ENCODE measurements around the gene STAT5A. TPM values are rescaled to one million over a fixed set of nuclear protein-coding genes. Genes with fewer than 3 reads are reported as not detected.
"Not testable (repeated sequence)": the region's sequence is repeated elsewhere in the genome, so short reads cannot be mapped to it uniquely, and the experiment has no call there.

Gene STAT5A
- total and polyA plus RNA-seq, 3 donors from 2014 or later: 13.7 to 37.0 (median 27.8) TPM

DNA sequence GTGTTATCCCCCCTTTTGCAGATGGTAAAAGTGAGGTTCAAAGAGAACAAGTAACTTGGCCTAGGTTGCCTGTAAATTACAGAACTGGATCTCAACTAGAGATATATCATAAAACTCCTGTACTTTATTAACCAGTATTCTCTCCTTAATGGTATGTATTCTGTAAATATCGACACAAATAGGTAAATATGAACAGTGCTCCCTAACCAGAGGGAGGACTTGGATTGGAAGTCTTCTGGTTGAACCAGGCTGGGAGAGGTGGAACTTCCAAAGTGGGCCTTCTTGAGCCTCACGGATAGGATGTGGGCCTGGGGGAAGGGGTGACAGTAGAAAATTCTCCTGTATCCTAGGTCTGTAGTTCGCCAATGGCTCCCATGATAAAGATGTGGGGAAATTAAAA, 7.7 kb downstream of the STAT5A start:
- no peak overlapping the region for H3K4me3 ChIP-seq
- 93 to 95% methylated on average over 3 of the region's 3 CpGs for WGBS, 2 donors
- H3K4me1 ChIP-seq: peaks cover 11% of the 10 kb centered on the region
- DNase-seq: no peak
- no peaks in the 10 kb centered on the region for H3K9me3 ChIP-seq
- no peaks in the 10 kb centered on the region for H3K36me3 ChIP-seq (ENCODE audit: low read depth, missing control alignments)
- no peak overlapping the region for H3K27ac ChIP-seq
- TF ChIP-seq, protein P1, sequence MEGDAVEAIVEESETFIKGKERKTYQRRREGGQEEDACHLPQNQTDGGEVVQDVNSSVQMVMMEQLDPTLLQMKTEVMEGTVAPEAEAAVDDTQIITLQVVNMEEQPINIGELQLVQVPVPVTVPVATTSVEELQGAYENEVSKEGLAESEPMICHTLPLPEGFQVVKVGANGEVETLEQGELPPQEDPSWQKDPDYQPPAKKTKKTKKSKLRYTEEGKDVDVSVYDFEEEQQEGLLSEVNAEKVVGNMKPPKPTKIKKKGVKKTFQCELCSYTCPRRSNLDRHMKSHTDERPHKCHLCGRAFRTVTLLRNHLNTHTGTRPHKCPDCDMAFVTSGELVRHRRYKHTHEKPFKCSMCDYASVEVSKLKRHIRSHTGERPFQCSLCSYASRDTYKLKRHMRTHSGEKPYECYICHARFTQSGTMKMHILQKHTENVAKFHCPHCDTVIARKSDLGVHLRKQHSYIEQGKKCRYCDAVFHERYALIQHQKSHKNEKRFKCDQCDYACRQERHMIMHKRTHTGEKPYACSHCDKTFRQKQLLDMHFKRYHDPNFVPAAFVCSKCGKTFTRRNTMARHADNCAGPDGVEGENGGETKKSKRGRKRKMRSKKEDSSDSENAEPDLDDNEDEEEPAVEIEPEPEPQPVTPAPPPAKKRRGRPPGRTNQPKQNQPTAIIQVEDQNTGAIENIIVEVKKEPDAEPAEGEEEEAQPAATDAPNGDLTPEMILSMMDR (IDR thresholded peaks at IDR 0.05): no peak
- no peak for TF ChIP-seq POLR2A (IDR thresholded peaks at IDR 0.05)
- intact Hi-C loops (cut with DNase I; ENCODE audit: low total_unique reads): no loop called here
- no peaks in the 10 kb centered on the region for H3K27me3 ChIP-seq

DNA sequence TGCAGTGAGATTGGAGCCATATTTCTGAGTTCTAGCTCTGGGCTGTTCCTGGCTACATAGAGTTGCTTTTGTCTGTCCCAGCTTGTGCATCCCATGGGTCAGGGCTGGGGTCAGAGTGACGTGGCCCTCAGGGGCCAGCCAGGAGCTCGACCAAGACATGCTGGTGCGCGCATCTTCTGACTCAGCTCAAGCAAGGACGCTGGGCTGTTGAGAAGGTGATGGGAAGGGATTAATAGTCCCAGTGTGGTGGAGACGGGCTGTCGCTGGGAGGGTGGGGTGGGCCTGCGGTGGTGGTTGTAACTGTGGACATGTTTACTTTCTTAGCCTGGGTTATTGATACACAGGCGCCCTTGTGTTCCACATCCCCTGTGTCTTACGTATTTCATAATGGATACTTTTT, 9.5 kb downstream of the STAT5A start:
- DNase-seq; H3K36me3 ChIP-seq (ENCODE audit: low read depth, missing control alignments); H3K27ac ChIP-seq; H3K4me3 ChIP-seq; intact Hi-C loops (cut with DNase I; ENCODE audit: low total_unique reads); H3K9me3 ChIP-seq; H3K4me1 ChIP-seq; H3K27me3 ChIP-seq: not testable (repeated sequence)
- WGBS, 2 donors: 88% methylated on average over 5 to 10 of the region's 10 CpGs

DNA sequence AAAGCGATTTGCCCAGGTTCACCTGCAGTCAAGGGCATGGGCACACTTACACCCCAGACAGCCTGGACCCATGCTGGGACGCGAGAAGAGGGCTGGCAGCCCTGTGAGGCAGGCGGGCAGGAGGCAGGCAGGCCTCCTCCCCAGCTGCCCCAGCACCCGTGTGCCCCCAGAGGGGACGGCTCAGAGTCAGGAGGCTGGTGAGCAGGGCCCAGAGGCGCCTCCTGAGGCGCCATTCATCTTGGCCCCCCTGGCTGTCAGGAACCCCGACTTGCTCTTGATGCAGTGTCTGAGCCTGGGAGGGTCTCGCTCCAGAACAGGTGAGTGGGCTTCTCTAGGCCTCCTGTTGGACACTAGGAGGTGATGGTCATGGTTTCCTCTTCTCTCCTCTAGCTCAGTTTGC, 11.1 kb downstream of the STAT5A start:
- H3K9me3 ChIP-seq; H3K27ac ChIP-seq; DNase-seq; H3K36me3 ChIP-seq (ENCODE audit: low read depth, missing control alignments); intact Hi-C loops (cut with DNase I; ENCODE audit: low total_unique reads); H3K27me3 ChIP-seq; H3K4me3 ChIP-seq; H3K4me1 ChIP-seq: not testable (repeated sequence)
- WGBS, 2 donors: 95% methylated on average over 10 of the region's 10 CpGs; no CpG with 5 or more reads in 1 of the 2 donors

DNA sequence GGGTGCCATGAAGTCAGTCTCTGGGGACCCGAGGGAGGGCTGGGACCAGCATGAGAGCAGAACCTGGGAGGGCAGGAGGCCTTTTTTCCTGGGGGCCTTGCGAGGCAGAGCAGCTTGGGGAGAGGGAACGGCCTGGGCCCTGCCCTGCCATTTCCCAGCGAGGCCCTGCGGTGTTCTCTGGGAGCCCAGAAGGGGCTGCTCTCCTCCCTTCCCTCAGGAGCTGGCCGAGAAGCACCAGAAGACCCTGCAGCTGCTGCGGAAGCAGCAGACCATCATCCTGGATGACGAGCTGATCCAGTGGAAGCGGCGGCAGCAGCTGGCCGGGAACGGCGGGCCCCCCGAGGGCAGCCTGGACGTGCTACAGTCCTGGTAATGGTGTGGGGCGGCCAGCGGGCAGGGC, 11.6 kb downstream of the STAT5A start:
- WGBS, 2 donors: no CpG with 5 or more reads among the region's 17 CpGs
- H3K4me1 ChIP-seq; H3K27me3 ChIP-seq; DNase-seq; H3K4me3 ChIP-seq; H3K27ac ChIP-seq; H3K9me3 ChIP-seq; intact Hi-C loops (cut with DNase I; ENCODE audit: low total_unique reads); H3K36me3 ChIP-seq (ENCODE audit: low read depth, missing control alignments): not testable (repeated sequence)

DNA sequence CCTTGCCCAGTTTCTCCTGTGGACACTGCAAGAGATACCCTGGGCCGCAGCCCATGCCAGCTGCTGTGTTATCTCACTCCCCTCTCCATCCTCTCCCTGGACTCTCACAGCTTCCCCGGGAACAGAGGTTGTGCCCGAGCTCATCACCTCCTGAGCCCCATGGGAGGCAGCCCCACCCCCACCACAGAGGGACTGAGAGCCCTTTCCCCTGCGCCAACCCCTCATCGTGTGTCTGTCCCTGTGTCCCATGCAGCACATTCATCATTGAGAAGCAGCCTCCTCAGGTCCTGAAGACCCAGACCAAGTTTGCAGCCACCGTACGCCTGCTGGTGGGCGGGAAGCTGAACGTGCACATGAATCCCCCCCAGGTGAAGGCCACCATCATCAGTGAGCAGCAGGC, 12.7 kb downstream of the STAT5A start:
- Histone ChIP-seq H3K4me3 (no peak overlapping the region), H3K4me1 (no peaks in the 10 kb centered on the region), H3K27me3 (no peaks in the 10 kb centered on the region), H3K36me3 (ENCODE audit: low read depth, missing control alignments) (no peaks in the 10 kb centered on the region), H3K27ac (no peak overlapping the region), H3K9me3 (no peaks in the 10 kb centered on the region)
- TF ChIP-seq, protein P1 (IDR thresholded peaks at IDR 0.05): no peak
- TF ChIP-seq POLR2A (IDR thresholded peaks at IDR 0.05): no peak
- WGBS, 2 donors: 81 to 82% methylated on average over 5 to 9 of the region's 9 CpGs
- no peak for DNase-seq
- intact Hi-C loops (cut with DNase I; ENCODE audit: low total_unique reads): no loop called here

DNA sequence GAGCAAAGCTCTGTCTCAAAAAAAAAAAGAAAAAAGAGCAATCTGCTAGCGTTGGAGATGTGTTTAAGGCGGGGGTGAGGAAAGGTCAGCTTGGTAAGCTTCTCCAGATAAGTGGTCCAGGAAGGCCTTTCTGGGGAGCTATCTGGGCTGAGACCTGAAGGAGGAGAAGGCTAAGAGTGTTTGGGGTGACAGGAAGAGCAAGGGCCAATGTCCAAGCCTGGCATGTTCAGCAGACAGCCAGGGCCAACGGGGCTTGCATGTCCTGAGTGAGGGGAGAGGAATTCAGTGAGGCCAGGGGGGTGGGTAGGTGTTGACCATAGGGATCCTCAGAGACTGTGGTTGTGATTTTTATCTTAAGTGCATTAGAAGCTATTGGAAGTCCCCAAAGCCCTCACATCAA, 15.4 kb downstream of the STAT5A start:
- DNase-seq: no peak
- Histone ChIP-seq H3K9me3 (no peaks in the 10 kb centered on the region), H3K27ac (no peak overlapping the region), H3K4me3 (no peak overlapping the region), H3K4me1 (peaks cover 10% of the 10 kb centered on the region), H3K27me3 (no peaks in the 10 kb centered on the region), H3K36me3 (ENCODE audit: low read depth, missing control alignments) (no peaks in the 10 kb centered on the region)
- no peak for TF ChIP-seq POLR2A (IDR thresholded peaks at IDR 0.05)
- TF ChIP-seq, protein P1 (IDR thresholded peaks at IDR 0.05): no peak
- intact Hi-C loops (cut with DNase I; ENCODE audit: low total_unique reads): no loop called here
- 74 to 86% methylated on average over 3 of the region's 3 CpGs for WGBS, 2 donors
